SU-DHL-6 (cell line): ENCODE data around the gene TNS3.

Experiments
- H2AFZ ChIP-seq: fragments of 200-600 bp; sonication (generic); 2 replicates; pipeline ENCODE4 v1.6.1; 2014; ENCODE audit warnings: low read depth, mild to moderate bottlenecking, moderate library complexity, mixed read lengths, antibody characterized with exemption, low read length; ENCODE audit not compliant: severe bottlenecking
- H3F3A ChIP-seq: fragments of 200-600 bp; shearing (Covaris generic); 2 replicates; pipeline ENCODE4 v1.6.0; 2016; ENCODE audit warnings: antibody characterized with exemption, mild to moderate bottlenecking; ENCODE audit not compliant: insufficient read depth
- H3K27ac ChIP-seq: fragments of 200-600 bp; sonication (generic); 2 replicates; pipeline ENCODE4 v1.5.1; 2016; ENCODE audit warnings: low read depth, mild to moderate bottlenecking, low read length, moderate library complexity, mixed read lengths
- H3K27me3 ChIP-seq: fragments of 200-600 bp; sonication (generic), shearing (Covaris generic); 2 replicates; pipeline ENCODE4 v1.6.0; 2014; ENCODE audit warnings: mild to moderate bottlenecking, low read length
- H3K36me3 ChIP-seq: fragments of 200-600 bp; sonication (generic); 2 replicates; pipeline ENCODE4 v1.6.1; 2014; ENCODE audit warnings: mild to moderate bottlenecking, low read length, mixed read lengths
- H3K4me2 ChIP-seq: fragments of 300-600, 200-600 bp; shearing (Covaris generic), sonication (generic); 2 replicates; pipeline ENCODE4 v1.6.0; 2014; ENCODE audit warnings: low read length, low read depth, mild to moderate bottlenecking; ENCODE audit not compliant: poor library complexity, severe bottlenecking
- H3K4me3 ChIP-seq: fragments of 200-600 bp; sonication (generic); 2 replicates; pipeline ENCODE4 v1.5.1; 2014; ENCODE audit warnings: antibody characterized with exemption, low read length, mild to moderate bottlenecking, mixed read lengths; ENCODE audit not compliant: insufficient read depth, poor library complexity, severe bottlenecking
- H3K79me2 ChIP-seq: fragments of 200-600 bp; sonication (generic); 2 replicates; pipeline ENCODE4 v1.6.1; 2014; ENCODE audit warnings: mild to moderate bottlenecking, low read length, moderate library complexity; ENCODE audit not compliant: insufficient read depth
- H3K9ac ChIP-seq: fragments of 200-600 bp; sonication (generic); 2 replicates; pipeline ENCODE4 v1.7.0; 2014; ENCODE audit warnings: mild to moderate bottlenecking, low read length
- H3K9me2 ChIP-seq: fragments of 200-600 bp; sonication (generic); replicated peaks from 2 replicates; pipeline ENCODE4 v1.6.1; 2014; ENCODE audit warnings: low read length; ENCODE audit not compliant: insufficient read depth
- H3K9me3 ChIP-seq: fragments of 200-600 bp; sonication (generic); 2 replicates; pipeline ENCODE4 v1.6.1; 2014; ENCODE audit warnings: low read length, mixed read lengths; ENCODE audit not compliant: insufficient read depth
- H4K20me1 ChIP-seq: fragments of 200-600 bp; sonication (generic); 2 replicates; pipeline ENCODE4 v1.6.1; 2014; ENCODE audit warnings: low read depth, mild to moderate bottlenecking, antibody characterized with exemption, low read length, moderate library complexity, mixed read lengths
- EZH2phosphoT487 ChIP-seq: fragments of 200-600 bp; sonication (generic), shearing (Covaris generic); conservative IDR thresholded peaks from 2 replicates; pipeline ENCODE4 v1.6.1; 2018; ENCODE audit warnings: mild to moderate bottlenecking, antibody characterized with exemption, low read length, moderate library complexity, mixed read lengths
- TF ChIP-seq, protein P1 (sequence below): fragments of 200-600 bp; sonication (generic); IDR thresholded peaks from one replicate; pipeline ENCODE4 v1.5.1; 2017; ENCODE audit warnings: antibody characterized with exemption, mild to moderate bottlenecking, low read length, moderate library complexity; ENCODE audit not compliant: insufficient read depth, poor library complexity, severe bottlenecking

TNS3 gene

DNA sequence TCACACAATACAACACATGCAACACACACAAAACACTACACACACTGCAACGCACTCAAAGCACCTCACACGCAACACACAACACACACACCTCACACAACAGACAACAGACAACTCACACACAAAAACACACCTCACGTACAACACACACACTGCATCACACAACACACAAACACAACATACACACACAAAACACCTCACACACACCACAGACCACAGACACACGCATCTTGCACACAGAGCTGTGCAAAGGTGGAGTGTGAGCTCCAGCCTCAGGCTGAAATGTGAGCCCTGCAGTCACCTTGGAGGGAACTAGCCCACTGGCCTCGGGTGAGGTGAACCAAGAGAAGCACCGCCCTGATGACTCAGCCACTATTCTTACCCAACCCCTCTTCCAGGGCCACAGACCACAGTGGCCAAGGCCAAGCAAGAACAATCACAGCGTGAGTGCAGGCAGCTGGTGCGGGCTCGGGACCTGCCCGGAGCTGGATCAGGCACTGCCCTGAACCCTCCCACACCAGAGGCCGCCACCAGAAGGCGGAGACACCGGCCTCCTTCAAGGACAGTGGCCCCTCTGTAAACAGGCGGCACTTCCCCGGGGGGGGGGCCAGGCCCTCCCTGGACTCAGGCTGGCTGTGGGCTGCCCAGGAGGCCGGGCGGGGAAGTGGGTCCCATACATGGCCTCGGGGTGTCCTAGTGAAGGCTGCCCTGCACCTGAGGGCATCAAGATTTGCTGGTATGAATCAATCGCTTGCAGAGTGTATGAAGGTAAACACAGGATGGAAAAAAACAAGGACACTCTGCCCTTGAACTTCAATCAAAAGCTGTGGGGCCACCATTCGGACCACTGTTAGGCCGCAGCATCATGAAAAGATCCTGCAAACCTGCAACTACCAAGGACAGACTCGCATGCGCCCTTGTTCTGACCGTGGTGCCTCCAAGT, 106.7 kb downstream of the TNS3 start:
- Histone ChIP-seq H3K4me3 (no peak overlapping the region), H3K36me3 (no peaks in the 10 kb centered on the region), H3K79me2 (peaks cover 35% of the 10 kb centered on the region; the same call in 1 of the 2 replicates), H3K27me3 (no peaks in the 10 kb centered on the region), H3K4me2 (no peak overlapping the region), H3K27ac (no peak overlapping the region), H4K20me1 (no peaks in the 10 kb centered on the region), H3K9ac (no peak overlapping the region), H3K9me2 (no peaks in the 10 kb centered on the region), H3F3A (peaks cover 11% of the 10 kb centered on the region; the same call in 1 of the 2 replicates), H2AFZ (no peak overlapping the region), H3K9me3 (no peaks in the 10 kb centered on the region)
- no peak for TF ChIP-seq EZH2phosphoT487
- TF ChIP-seq, protein P1, sequence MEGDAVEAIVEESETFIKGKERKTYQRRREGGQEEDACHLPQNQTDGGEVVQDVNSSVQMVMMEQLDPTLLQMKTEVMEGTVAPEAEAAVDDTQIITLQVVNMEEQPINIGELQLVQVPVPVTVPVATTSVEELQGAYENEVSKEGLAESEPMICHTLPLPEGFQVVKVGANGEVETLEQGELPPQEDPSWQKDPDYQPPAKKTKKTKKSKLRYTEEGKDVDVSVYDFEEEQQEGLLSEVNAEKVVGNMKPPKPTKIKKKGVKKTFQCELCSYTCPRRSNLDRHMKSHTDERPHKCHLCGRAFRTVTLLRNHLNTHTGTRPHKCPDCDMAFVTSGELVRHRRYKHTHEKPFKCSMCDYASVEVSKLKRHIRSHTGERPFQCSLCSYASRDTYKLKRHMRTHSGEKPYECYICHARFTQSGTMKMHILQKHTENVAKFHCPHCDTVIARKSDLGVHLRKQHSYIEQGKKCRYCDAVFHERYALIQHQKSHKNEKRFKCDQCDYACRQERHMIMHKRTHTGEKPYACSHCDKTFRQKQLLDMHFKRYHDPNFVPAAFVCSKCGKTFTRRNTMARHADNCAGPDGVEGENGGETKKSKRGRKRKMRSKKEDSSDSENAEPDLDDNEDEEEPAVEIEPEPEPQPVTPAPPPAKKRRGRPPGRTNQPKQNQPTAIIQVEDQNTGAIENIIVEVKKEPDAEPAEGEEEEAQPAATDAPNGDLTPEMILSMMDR: no peak

DNA sequence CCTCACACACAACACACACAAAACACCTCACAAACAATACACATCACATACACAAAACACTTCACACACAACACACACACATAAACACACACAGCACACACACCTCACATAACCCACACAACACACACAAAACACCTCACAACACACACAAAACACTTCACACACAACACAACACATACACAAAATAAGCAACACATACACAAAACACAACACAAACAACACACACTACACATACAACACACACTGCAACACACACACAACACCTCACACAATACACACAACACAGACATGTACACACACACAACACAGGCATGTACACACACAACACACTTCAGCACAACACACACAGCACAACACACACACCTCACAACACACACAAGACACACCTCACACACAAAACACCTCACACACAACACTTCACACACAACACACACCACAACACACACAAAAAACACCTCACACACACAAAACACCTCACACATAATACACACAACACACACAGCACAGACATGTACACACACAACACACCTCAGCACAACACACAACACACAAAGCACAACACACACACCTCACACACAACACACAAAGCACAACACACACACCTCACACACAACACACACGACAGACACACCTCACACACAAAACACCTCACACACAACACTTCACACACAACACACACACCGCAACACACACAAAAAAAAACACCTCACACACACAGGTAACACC, 107.5 kb downstream of the TNS3 start:
- H3K27me3 ChIP-seq: no peaks in the 10 kb centered on the region
- no peaks in the 10 kb centered on the region for H3K9me2 ChIP-seq
- no peaks in the 10 kb centered on the region for H3K9me3 ChIP-seq
- no peak overlapping the region for H3K4me2 ChIP-seq
- H2AFZ ChIP-seq: no peak overlapping the region
- H3K79me2 ChIP-seq: peaks cover 29% of the 10 kb centered on the region; the same call in 1 of the 2 replicates
- H4K20me1 ChIP-seq: no peaks in the 10 kb centered on the region
- no peak overlapping the region for H3K9ac ChIP-seq
- no peaks in the 10 kb centered on the region for H3K36me3 ChIP-seq
- TF ChIP-seq, protein P1: no peak
- TF ChIP-seq EZH2phosphoT487: no peak
- no peak overlapping the region for H3K4me3 ChIP-seq
- H3K27ac ChIP-seq: no peak overlapping the region
- H3F3A ChIP-seq: peaks cover 11% of the 10 kb centered on the region; the same call in 1 of the 2 replicates

DNA sequence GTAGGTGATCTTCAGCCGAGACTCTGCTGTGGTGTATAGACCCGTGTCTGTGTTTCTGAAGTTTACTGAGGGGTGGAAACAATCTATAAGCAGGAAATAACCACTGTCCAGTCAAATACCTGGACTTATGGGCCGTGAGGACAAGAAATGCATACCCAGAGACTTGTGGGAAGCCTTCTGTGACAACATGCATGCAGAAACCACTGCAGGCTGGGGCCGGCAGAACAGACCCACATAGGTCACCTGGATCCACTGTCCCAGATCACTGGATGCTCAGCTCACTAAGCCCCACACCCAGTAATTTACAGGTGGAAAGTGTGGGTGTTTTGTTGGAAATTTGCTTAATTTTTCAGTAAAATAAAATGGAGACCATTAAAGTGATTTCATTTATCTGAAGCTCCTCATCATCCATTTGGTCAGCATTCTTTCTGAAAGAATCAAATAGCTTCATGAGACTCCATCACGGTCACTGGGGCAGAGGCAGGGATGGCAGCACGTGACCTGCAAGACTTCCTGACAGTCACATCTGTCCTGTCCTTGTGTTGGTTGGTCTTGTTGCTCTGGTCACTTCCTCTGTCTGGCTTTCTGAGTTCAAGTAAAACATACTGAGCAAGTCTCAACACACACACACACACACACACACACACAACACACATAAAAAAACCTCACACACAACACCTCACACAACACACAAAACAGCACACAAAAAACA, 108.3 kb downstream of the TNS3 start:
- H3K27ac ChIP-seq: no peak overlapping the region
- no peak overlapping the region for H3K9ac ChIP-seq
- peaks cover 11% of the 10 kb centered on the region; the same call in 1 of the 2 replicates for H3F3A ChIP-seq
- no peaks in the 10 kb centered on the region for H3K9me2 ChIP-seq
- no peak overlapping the region for H3K4me2 ChIP-seq
- no peaks in the 10 kb centered on the region for H3K9me3 ChIP-seq
- peaks cover 26% of the 10 kb centered on the region; the same call in 1 of the 2 replicates for H3K79me2 ChIP-seq
- no peak overlapping the region for H3K4me3 ChIP-seq
- H3K27me3 ChIP-seq: no peaks in the 10 kb centered on the region
- no peak for TF ChIP-seq EZH2phosphoT487
- TF ChIP-seq, protein P1: no peak
- H2AFZ ChIP-seq: no peak overlapping the region
- no peaks in the 10 kb centered on the region for H3K36me3 ChIP-seq
- H4K20me1 ChIP-seq: no peaks in the 10 kb centered on the region
